ENCODE measurements around the gene CLCA2. TPM values are rescaled to one million over a fixed set of nuclear protein-coding genes. Genes with fewer than 3 reads are reported as not detected.

CLCA2 gene
- total RNA-seq, 1 donor from 2014 or later = 0.11 TPM

- Mint-ChIP-seq H3K4me1 (peaks cover 2% of the 10 kb centered on the region), H3K9me3 (no peaks in the 10 kb centered on the region), H3K4me3 (no peak overlapping the region), H3K27ac (no peak overlapping the region), H3K36me3 (no peaks in the 10 kb centered on the region), H3K27me3 (ENCODE audit: low read depth) (peaks cover 27% of the 10 kb centered on the region)
- TF ChIP-seq, protein P1, sequence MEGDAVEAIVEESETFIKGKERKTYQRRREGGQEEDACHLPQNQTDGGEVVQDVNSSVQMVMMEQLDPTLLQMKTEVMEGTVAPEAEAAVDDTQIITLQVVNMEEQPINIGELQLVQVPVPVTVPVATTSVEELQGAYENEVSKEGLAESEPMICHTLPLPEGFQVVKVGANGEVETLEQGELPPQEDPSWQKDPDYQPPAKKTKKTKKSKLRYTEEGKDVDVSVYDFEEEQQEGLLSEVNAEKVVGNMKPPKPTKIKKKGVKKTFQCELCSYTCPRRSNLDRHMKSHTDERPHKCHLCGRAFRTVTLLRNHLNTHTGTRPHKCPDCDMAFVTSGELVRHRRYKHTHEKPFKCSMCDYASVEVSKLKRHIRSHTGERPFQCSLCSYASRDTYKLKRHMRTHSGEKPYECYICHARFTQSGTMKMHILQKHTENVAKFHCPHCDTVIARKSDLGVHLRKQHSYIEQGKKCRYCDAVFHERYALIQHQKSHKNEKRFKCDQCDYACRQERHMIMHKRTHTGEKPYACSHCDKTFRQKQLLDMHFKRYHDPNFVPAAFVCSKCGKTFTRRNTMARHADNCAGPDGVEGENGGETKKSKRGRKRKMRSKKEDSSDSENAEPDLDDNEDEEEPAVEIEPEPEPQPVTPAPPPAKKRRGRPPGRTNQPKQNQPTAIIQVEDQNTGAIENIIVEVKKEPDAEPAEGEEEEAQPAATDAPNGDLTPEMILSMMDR (IDR thresholded peaks at IDR 0.05; ENCODE audit: unreplicated experiment) = no peak
- DNase-seq (ENCODE audit: low spot score in 2 of 2, unreplicated experiment in 2 of 2) = no peak
Measured at GRCh38 chr1:86472152-86472551, 48.2 kb downstream of the CLCA2 start.

DNA sequence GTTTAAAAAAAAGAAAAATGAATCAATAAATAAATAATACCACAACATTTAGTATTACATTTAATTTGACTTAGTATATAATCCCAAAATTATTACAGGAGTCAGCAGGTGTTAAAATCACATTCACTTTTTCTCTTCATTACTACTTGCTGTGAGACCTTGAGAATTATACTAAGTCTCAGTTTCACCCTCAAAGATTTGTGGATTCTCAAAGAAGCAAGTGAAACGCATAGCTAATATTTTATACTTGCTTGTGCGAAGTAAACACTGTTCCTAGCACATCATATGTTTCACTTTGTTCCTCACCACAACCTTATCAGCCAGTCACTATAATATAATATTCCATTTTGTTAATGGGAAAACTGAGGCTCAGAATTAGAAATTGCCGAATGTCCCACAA, 48.8 kb downstream of the CLCA2 start:
- H3K27me3 Mint-ChIP-seq (ENCODE audit: low read depth) = peaks cover 27% of the 10 kb centered on the region
- no peak overlapping the region for H3K27ac Mint-ChIP-seq
- H3K4me3 Mint-ChIP-seq = no peak overlapping the region
- H3K4me1 Mint-ChIP-seq = peaks cover 3% of the 10 kb centered on the region
- TF ChIP-seq, protein P1 (IDR thresholded peaks at IDR 0.05; ENCODE audit: unreplicated experiment) = no peak
- no peaks in the 10 kb centered on the region for H3K36me3 Mint-ChIP-seq
- no peak for DNase-seq (ENCODE audit: low spot score in 2 of 2, unreplicated experiment in 2 of 2)
- H3K9me3 Mint-ChIP-seq = no peaks in the 10 kb centered on the region

- DNase-seq (ENCODE audit: low spot score in 2 of 2, unreplicated experiment in 2 of 2) = no peak
- TF ChIP-seq, protein P1 (IDR thresholded peaks at IDR 0.05; ENCODE audit: unreplicated experiment) = no peak
- Mint-ChIP-seq H3K27ac (no peak overlapping the region), H3K4me3 (no peak overlapping the region), H3K27me3 (ENCODE audit: low read depth) (peaks cover 2% of the 10 kb centered on the region), H3K4me1 (peaks cover 3% of the 10 kb centered on the region), H3K36me3 (no peaks in the 10 kb centered on the region), H3K9me3 (no peaks in the 10 kb centered on the region)
Measured at GRCh38 chr1:86477256-86477655, 53.3 kb downstream of the CLCA2 start.

GRCh38 chr1:86477682-86478081, 53.7 kb downstream of the CLCA2 start:
- no peak overlapping the region for H3K27ac Mint-ChIP-seq
- H3K9me3 Mint-ChIP-seq = no peaks in the 10 kb centered on the region
- H3K36me3 Mint-ChIP-seq = no peaks in the 10 kb centered on the region
- H3K4me1 Mint-ChIP-seq = peaks cover 1% of the 10 kb centered on the region
- no peaks in the 10 kb centered on the region for H3K27me3 Mint-ChIP-seq (ENCODE audit: low read depth)
- no peak for DNase-seq (ENCODE audit: low spot score in 2 of 2, unreplicated experiment in 2 of 2)
- TF ChIP-seq, protein P1 (IDR thresholded peaks at IDR 0.05; ENCODE audit: unreplicated experiment) = no peak
- H3K4me3 Mint-ChIP-seq = no peak overlapping the region

GRCh38 chr1:86478416-86479156, 54.6 kb downstream of the CLCA2 start:
- Mint-ChIP-seq H3K4me3 (no peak overlapping the region), H3K27ac (no peak overlapping the region), H3K27me3 (ENCODE audit: low read depth) (no peaks in the 10 kb centered on the region), H3K9me3 (no peaks in the 10 kb centered on the region), H3K36me3 (no peaks in the 10 kb centered on the region), H3K4me1 (peaks cover 1% of the 10 kb centered on the region)
- no peak for DNase-seq (ENCODE audit: low spot score in 2 of 2, unreplicated experiment in 2 of 2)
- TF ChIP-seq, protein P1 (IDR thresholded peaks at IDR 0.05; ENCODE audit: unreplicated experiment) = no peak

Data from mesothelial cell of epicardium (in vitro differentiated cells).